AG04450 (cell line): ENCODE results near the gene FAM120B. TPM values are rescaled to one million over a fixed set of nuclear protein-coding genes. Genes with fewer than 3 reads are reported as not detected.

ENCODE experiments used
- CTCF ChIA-PET: fragments of 300-600, 350-600 bp; formaldehyde crosslinking; extraction: SDS; loops from one replicate; lab custom pipeline; 2022; ENCODE audit warnings: antibody characterized with exemption, inconsistent platforms; lab: Charles Lee
- POLR2A ChIA-PET: fragments of 350-600 bp; formaldehyde crosslinking; extraction: SDS; loops from one replicate; lab custom pipeline; 2021; ENCODE audit warnings: antibody characterized with exemption, inconsistent platforms; lab: Yijun Ruan, JAX
- DNase-seq: peaks from one replicate; pipeline ENCODE4 v3.0.0-alpha.2; 2011; ENCODE audit warnings: low read depth, low spot score
- H3K27ac ChIP-seq: one replicate; pipeline ENCODE4 v1.5.1; 2012; ENCODE audit warnings: low read depth, low read length, control low read depth
- H3K27me3 ChIP-seq: one replicate; pipeline ENCODE4 v1.6.0; 2012; ENCODE audit warnings: low read length; ENCODE audit not compliant: control insufficient read depth, insufficient read depth
- H3K4me3 ChIP-seq: 2 replicates; pipeline ENCODE4 v1.5.1; 2011; ENCODE audit warnings: mild to moderate bottlenecking, low read depth, low read length, control low read depth
- H3K9me3 ChIP-seq: 2 replicates; pipeline ENCODE4 v1.5.1; 2012; ENCODE audit warnings: low read length; ENCODE audit not compliant: control insufficient read depth, insufficient read depth
- polyA plus RNA-seq: library from polyadenylated mRNA; depleted of rRNA; stranded (reverse); fragments of >200 nt; gene quantifications from 2 replicates; pipeline ENCODE4 v1.2.3, GENCODE V29; 2011
- TF ChIP-seq, protein P1 (sequence below): IDR thresholded peaks from 2 replicates; pipeline ENCODE4 v1.5.1; 2011; ENCODE audit warnings: low read depth, low read length, control low read depth, inconsistent platforms

Gene FAM120B
- polyA plus RNA-seq, 1 experiment, result 13.9 TPM

DNA sequence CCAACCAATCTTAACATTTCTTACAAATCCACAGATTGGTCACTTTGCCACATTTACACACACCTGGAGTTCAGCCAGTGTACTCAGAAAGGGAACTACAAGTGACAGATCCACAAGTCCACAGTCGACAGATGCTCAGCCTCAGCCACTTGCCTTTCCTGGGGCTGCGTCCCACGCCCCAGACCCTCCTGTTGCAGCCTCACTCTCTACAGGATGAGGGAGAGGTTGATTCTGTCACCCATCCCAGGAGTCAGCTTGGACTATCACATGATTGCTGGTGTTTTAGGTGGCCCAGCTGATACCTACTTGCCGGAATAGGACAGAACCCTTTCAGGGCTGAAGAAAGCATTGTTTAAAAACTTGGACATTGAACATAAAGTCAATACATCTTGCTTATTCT lies 108.8 kb downstream of the FAM120B start:
- no peak overlapping the region for H3K27ac ChIP-seq
- H3K4me3 ChIP-seq, result no peak overlapping the region
- DNase-seq, result no peak
- ChIA-PET POLR2A (no interaction called here), CTCF (no interaction called here)
- H3K9me3 ChIP-seq, result peaks cover 8% of the 10 kb centered on the region
- TF ChIP-seq, protein P1, sequence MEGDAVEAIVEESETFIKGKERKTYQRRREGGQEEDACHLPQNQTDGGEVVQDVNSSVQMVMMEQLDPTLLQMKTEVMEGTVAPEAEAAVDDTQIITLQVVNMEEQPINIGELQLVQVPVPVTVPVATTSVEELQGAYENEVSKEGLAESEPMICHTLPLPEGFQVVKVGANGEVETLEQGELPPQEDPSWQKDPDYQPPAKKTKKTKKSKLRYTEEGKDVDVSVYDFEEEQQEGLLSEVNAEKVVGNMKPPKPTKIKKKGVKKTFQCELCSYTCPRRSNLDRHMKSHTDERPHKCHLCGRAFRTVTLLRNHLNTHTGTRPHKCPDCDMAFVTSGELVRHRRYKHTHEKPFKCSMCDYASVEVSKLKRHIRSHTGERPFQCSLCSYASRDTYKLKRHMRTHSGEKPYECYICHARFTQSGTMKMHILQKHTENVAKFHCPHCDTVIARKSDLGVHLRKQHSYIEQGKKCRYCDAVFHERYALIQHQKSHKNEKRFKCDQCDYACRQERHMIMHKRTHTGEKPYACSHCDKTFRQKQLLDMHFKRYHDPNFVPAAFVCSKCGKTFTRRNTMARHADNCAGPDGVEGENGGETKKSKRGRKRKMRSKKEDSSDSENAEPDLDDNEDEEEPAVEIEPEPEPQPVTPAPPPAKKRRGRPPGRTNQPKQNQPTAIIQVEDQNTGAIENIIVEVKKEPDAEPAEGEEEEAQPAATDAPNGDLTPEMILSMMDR, result no peak
- H3K27me3 ChIP-seq, result no peaks in the 10 kb centered on the region

DNA sequence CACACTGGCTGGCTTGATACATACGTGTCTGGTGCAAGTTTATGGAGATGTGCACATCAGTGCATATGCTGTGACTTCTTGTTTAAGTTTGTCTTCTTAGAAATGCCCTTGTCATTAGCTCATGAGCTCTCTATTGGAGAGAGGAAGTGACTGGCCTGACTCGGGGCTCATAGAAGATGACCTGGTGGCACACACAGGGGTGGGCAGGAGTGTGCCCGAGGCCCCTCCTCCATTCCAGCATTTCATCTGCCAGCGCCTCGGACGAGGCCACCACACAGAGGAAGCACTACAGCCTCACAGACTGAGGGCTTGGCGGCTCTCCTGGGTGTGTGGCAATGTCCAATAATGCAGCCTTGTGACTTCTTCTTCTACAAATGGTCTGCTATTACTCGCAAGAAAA lies 109.7 kb downstream of the FAM120B start:
- Histone ChIP-seq H3K9me3 (peaks cover 8% of the 10 kb centered on the region), H3K4me3 (no peak overlapping the region), H3K27ac (no peak overlapping the region), H3K27me3 (no peaks in the 10 kb centered on the region)
- POLR2A ChIA-PET, result no interaction called here
- TF ChIP-seq, protein P1, result no peak
- DNase-seq, result no peak
- CTCF ChIA-PET, result no interaction called here

DNA sequence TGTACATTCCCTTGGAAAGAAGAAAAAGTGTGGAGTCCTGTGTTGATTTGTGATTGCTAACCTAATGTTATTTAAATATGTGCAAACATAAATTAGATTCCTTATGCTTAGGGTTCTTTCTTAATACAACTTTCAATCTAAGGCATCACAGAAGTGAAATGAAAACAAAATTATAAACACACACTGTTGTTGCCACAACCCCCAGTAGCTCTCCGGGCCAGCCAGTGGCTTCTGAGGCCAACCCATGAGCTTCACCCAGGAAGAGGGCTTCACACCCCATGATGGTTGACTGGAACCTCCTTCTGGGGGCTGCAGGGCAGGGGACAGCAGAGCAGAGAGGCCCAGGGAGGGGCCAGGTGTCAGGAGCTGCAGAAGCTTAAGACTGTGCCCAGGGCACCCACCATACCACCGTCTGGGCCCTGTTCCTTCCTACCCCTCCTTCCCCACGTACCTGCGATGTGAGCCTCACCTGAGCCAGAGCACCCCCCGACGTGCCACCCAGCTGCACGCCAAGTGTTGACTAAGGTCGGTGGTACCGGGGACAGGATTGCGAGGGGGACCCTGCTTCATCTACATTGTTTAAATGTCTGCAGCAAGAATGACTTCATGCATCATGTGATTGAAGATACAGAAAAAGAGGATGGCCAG lies 110.5 kb downstream of the FAM120B start:
- TF ChIP-seq, protein P1, result no peak
- no peak for DNase-seq

DNA sequence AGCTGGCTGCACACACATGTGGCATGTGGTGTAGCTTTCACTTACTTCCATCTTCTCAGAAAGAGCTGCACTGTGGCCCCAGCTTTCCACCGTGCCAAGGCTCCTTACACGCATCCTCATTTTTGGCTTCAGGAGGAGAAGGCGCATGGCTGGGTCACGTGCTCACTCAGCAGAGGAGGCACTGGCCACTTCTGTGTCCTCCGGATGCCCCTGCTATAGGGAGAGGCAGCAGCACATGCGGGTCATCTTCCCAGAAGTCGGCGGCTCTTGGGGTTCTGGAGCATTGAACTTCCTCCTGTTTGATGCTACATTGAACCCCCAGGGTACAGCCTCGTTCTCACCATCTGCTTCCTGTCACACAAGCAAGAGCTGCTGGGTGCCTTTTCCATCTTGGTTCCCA lies 111.3 kb downstream of the FAM120B start:
- TF ChIP-seq, protein P1, result no peak
- ChIA-PET CTCF (no interaction called here), POLR2A (no interaction called here)
- H3K4me3 ChIP-seq, result no peak overlapping the region
- H3K9me3 ChIP-seq, result peaks cover 19% of the 10 kb centered on the region
- H3K27me3 ChIP-seq, result no peaks in the 10 kb centered on the region
- no peak overlapping the region for H3K27ac ChIP-seq
- no peak for DNase-seq

More for the DNA sequence above, 110.5 kb downstream of the FAM120B start:
- Histone ChIP-seq H3K4me3 (no peak overlapping the region), H3K9me3 (peaks cover 14% of the 10 kb centered on the region), H3K27me3 (no peaks in the 10 kb centered on the region), H3K27ac (no peak overlapping the region)
- ChIA-PET POLR2A (no interaction called here), CTCF (no interaction called here)

DNA sequence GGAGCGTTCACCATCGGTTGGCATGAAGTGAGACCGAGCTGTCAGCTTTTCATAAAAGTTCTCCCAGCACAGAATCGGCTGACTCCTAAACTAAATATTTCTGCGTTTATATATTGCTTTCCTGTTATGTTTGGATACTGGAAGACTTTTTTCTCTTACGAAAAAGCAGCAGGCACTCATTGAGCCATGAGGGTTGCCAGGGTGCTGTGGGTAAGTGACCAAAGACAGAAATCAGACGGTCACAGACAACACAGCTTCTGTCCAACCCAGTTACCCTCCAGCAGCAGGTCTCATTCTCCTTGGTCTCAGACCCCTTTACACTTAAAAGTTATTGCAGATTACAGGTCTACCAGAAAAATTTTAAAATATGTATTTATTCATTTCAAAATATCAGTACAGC lies 113.7 kb downstream of the FAM120B start:
- no peak for DNase-seq
- ChIA-PET POLR2A (no interaction called here), CTCF (interaction anchor here (0.9 to 1.3 kb wide), 2 partner anchors 21 to 630 kb away, joined by 3 to 4 read pairs; no protein-coding TSS in a partner anchor)
- Histone ChIP-seq H3K4me3 (no peak overlapping the region), H3K27me3 (no peaks in the 10 kb centered on the region), H3K9me3 (peaks cover 17% of the 10 kb centered on the region; the same call in 1 of the 2 replicates), H3K27ac (peak overlapping the region; percentile 31)
- TF ChIP-seq, protein P1, result no peak
